Body of pancreas (tissue), 4 donors: ENCODE measurements around the gene FBXL7. TPM values are rescaled to one million over a fixed set of nuclear protein-coding genes. Genes with fewer than 3 reads are reported as not detected.

Source experiments
- ATAC-seq: fragments of 150-250 bp; one replicate; pipeline ENCODE4 v1.9.1; 2016
- DNase-seq, 4 donors: peaks; one replicate each; pipeline ENCODE4 v3.0.0-alpha.2; 2019
- H3K27ac ChIP-seq, 4 donors: fragments of 200-600 bp; sonication (generic); 1 replicate in 3 of 4; 2 replicates in 1 of 4; pipeline versions ENCODE4 v1.5.1 to v1.6.1; 2016 to 2019; ENCODE audit warnings: mild to moderate bottlenecking in 1 of 4, mixed read lengths in 1 of 4, moderate library complexity in 1 of 4
- H3K27me3 ChIP-seq, 2 donors: fragments of 200-600 bp; sonication (generic); one replicate each; pipeline ENCODE4 v1.6.0; 2016; ENCODE audit warnings: mild to moderate bottlenecking in 1 of 2
- H3K36me3 ChIP-seq, 2 donors: fragments of 200-600 bp; sonication (generic); replicated peaks in 1 of 2; 2 replicates each; pipeline ENCODE4 v1.5.1; 2016; ENCODE audit warnings: low read depth in 2 of 2; ENCODE audit not compliant: insufficient read depth in 1 of 2
- H3K4me1 ChIP-seq: fragments of 200-600 bp; sonication (generic); one replicate; pipeline ENCODE4 v1.6.0; 2016
- H3K4me3 ChIP-seq, 2 donors: fragments of 200-600 bp; sonication (generic); 1 replicate in 1 of 2; 2 replicates in 1 of 2; pipeline ENCODE4 v1.5.1; 2016 to 2019
- H3K9me3 ChIP-seq, 3 donors: fragments of 200-600 bp; sonication (generic); 1 replicate in 2 of 3; 2 replicates in 1 of 3; pipeline ENCODE4 v1.5.1; 2016
- CTCF ChIP-seq, 7 experiments: fragments of 450-650 bp in 4 of 7; fragments of 200-600 bp in 3 of 7; sonication (generic) in 3 of 7; IDR thresholded peaks; one replicate each; pipeline ENCODE4 v1.5.1; 2016 to 2019; ENCODE audit warnings: antibody characterized with exemption in 7 of 7
- POLR2A ChIP-seq, 3 donors: fragments of 450-650 bp; IDR thresholded peaks; one replicate each; pipeline ENCODE4 v1.6.1; 2016; ENCODE audit warnings: antibody characterized with exemption in 3 of 3, mild to moderate bottlenecking in 2 of 3
- WGBS, 2 donors: methylation state at CpG; one replicate each; pipeline ENCODE4 v1.1.5; 2017; 5-methylcytosine and 5-hydroxymethylcytosine counted together
- intact Hi-C: fragments of 100-400 bp; cut with DNase I; formaldehyde crosslinking; loops from one replicate; pipeline ENCODE4 v1.15.1; 2023
- total RNA-seq, 2 donors: library from RNA; depleted of rRNA; stranded (reverse); fragments of >200 nt; gene quantifications; one replicate each; pipeline ENCODE4 v1.1.0, GENCODE V29; 2016

The FBXL7 gene
- total RNA-seq, 2 donors from 2014 or later: 3.1 to 4.0 TPM

DNA sequence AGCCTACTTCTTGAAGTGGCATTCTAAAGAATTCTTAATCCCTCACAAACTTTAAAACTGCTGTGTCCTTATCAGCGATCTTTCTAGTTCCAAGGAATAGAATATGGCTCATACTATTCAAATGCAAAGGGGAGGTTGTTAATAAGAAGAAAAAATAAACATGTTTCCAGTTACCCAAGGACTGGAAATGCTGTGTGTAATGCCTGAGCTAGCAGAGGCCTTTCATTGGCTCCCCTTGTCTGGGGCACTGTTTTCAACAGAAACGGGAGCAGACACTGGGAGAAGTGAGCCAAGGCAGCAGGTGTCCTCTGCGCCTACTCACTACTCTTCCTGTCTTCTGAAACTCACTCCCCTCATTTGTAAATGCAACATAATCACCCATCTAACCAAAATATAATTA is 426.6 kb downstream of the FBXL7 start:
- ATAC-seq (no peak), DNase-seq (no peak)
- intact Hi-C loops: no loop called here
- Histone ChIP-seq H3K4me3 (no peak overlapping the region), H3K27ac (no peak overlapping the region), H3K9me3 (no peaks in the 10 kb centered on the region), H3K27me3 (no peaks in the 10 kb centered on the region), H3K36me3 (no peaks in the 10 kb centered on the region), H3K4me1 (no peaks in the 10 kb centered on the region)
- WGBS, 2 donors: 61 to 71% methylated on average over 3 of the region's 3 CpGs
- no peak for TF ChIP-seq POLR2A (IDR thresholded peaks at IDR 0.05)
- no peak for TF ChIP-seq CTCF (IDR thresholded peaks at IDR 0.05)

DNA sequence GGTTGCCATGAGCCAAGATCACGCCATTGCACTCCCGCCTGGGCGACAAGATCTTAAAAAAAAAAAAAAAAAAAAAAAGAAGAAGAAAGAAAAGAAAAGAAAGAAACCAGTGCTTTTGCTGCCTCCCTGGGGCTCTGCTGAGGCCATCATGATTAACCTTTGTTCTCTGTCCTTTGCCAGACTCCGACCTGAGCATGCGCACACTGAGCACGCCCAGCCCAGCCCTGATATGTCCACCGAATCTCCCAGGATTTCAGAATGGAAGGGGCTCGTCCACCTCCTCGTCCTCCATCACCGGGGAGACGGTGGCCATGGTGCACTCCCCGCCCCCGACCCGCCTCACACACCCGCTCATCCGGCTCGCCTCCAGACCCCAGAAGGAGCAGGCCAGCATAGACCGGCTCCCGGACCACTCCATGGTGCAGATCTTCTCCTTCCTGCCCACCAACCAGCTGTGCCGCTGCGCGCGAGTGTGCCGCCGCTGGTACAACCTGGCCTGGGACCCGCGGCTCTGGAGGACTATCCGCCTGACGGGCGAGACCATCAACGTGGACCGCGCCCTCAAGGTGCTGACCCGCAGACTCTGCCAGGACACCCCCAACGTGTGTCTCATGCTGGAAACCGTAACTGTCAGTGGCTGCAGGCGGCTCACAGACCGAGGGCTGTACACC is 427.9 kb downstream of the FBXL7 start:
- no peak for TF ChIP-seq POLR2A (IDR thresholded peaks at IDR 0.05)
- no peak for TF ChIP-seq CTCF (IDR thresholded peaks at IDR 0.05)
- WGBS, 2 donors: 87 to 89% methylated on average over 17 to 25 of the region's 38 CpGs
- H3K4me3 ChIP-seq: no peak overlapping the region
- H3K27ac ChIP-seq: no peak overlapping the region
- intact Hi-C loops: no loop called here
- H3K4me1 ChIP-seq: no peaks in the 10 kb centered on the region
- ATAC-seq (no peak), DNase-seq (no peak)
- H3K27me3 ChIP-seq: no peaks in the 10 kb centered on the region
- H3K9me3 ChIP-seq: no peaks in the 10 kb centered on the region
- no peaks in the 10 kb centered on the region for H3K36me3 ChIP-seq

- 57 to 61% methylated on average over 11 of the region's 11 CpGs for WGBS, 2 donors
- H3K27ac ChIP-seq: no peak overlapping the region
- no peak overlapping the region for H3K4me3 ChIP-seq
- H3K27me3 ChIP-seq: no peaks in the 10 kb centered on the region
- no peaks in the 10 kb centered on the region for H3K36me3 ChIP-seq
- intact Hi-C loops: no loop called here
- H3K4me1 ChIP-seq: no peaks in the 10 kb centered on the region
- TF ChIP-seq CTCF (IDR thresholded peaks at IDR 0.05): no peak
- TF ChIP-seq POLR2A (IDR thresholded peaks at IDR 0.05): no peak
- ATAC-seq (no peak), DNase-seq (no peak)
- H3K9me3 ChIP-seq: no peaks in the 10 kb centered on the region
Observed at GRCh38 chr5:15929611-15930263, 429.8 kb downstream of the FBXL7 start.

DNA sequence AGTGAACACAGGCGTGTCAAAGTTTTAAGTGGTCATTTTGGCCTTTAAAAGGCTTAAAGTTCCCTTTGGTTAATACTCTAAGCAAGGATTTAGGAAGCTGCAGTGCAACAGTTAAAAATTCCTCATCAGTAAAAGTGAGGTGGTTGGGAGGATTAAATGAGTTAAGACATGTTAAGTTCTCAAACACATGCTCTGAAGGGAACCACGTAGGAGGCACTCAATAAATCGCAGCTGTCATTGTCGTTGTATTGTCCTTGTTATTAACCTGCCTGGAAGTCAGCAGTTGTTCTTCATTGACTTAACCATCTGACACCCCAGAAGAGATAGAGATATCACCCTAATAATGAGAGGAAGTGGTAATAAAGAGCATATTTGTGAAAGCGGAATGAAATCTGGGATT is 432.1 kb downstream of the FBXL7 start:
- no peaks in the 10 kb centered on the region for H3K9me3 ChIP-seq
- intact Hi-C loops: no loop called here
- ATAC-seq (no peak), DNase-seq (no peak)
- H3K4me1 ChIP-seq: no peaks in the 10 kb centered on the region
- H3K36me3 ChIP-seq: no peaks in the 10 kb centered on the region
- H3K27me3 ChIP-seq: no peaks in the 10 kb centered on the region
- no peak overlapping the region for H3K4me3 ChIP-seq
- WGBS, 2 donors: 45 to 51% methylated on average over 5 of the region's 5 CpGs
- TF ChIP-seq POLR2A (IDR thresholded peaks at IDR 0.05) (no peak), CTCF (IDR thresholded peaks at IDR 0.05) (no peak)
- no peak overlapping the region for H3K27ac ChIP-seq
